ENCODE results near the gene ZIC4.

GRCh38 chr3:147447224-147447623 is 40.9 kb upstream of the ZIC4 start:
- no peak for TF ChIP-seq EZH2 (IDR thresholded peaks at IDR 0.05; ENCODE audit: borderline replicate concordance)
- TF ChIP-seq, protein P1, sequence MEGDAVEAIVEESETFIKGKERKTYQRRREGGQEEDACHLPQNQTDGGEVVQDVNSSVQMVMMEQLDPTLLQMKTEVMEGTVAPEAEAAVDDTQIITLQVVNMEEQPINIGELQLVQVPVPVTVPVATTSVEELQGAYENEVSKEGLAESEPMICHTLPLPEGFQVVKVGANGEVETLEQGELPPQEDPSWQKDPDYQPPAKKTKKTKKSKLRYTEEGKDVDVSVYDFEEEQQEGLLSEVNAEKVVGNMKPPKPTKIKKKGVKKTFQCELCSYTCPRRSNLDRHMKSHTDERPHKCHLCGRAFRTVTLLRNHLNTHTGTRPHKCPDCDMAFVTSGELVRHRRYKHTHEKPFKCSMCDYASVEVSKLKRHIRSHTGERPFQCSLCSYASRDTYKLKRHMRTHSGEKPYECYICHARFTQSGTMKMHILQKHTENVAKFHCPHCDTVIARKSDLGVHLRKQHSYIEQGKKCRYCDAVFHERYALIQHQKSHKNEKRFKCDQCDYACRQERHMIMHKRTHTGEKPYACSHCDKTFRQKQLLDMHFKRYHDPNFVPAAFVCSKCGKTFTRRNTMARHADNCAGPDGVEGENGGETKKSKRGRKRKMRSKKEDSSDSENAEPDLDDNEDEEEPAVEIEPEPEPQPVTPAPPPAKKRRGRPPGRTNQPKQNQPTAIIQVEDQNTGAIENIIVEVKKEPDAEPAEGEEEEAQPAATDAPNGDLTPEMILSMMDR (IDR thresholded peaks at IDR 0.05; ENCODE audit: poor library complexity) = no peak
